Mucosa of descending colon (tissue), 3 donors: ENCODE results near the gene ISCA1. TPM values are rescaled to one million over a fixed set of nuclear protein-coding genes. Genes with fewer than 3 reads are reported as not detected.

Experiments
- ATAC-seq: fragments of 200-7000 bp; cut with Tn5 transposase; one replicate; pipeline ENCODE4 v1.9.1; 2020; ENCODE audit warnings: mild to moderate bottlenecking, moderate library complexity
- DNase-seq, 3 donors: peaks; one replicate each; pipeline ENCODE4 v3.0.0-alpha.2; 2020
- H3K36me3 ChIP-seq: fragments of 200-600 bp; one replicate; pipeline ENCODE4 v1.8.0; 2021; ENCODE audit warnings: low read depth, mild to moderate bottlenecking
- H3K4me1 ChIP-seq: fragments of 200-600 bp; one replicate; pipeline ENCODE4 v1.8.0; 2021; ENCODE audit warnings: low read depth, mild to moderate bottlenecking
- H3K4me3 ChIP-seq: fragments of 200-600 bp; one replicate; pipeline ENCODE4 v1.8.0; 2021; ENCODE audit warnings: mild to moderate bottlenecking
- H3K9me3 ChIP-seq: fragments of 200-600 bp; one replicate; pipeline ENCODE4 v1.8.0; 2021; ENCODE audit warnings: mild to moderate bottlenecking
- CTCF ChIP-seq: fragments of 200-600 bp; IDR thresholded peaks from one replicate; pipeline ENCODE4 v1.8.0; 2022; ENCODE audit warnings: antibody characterized with exemption, mild to moderate bottlenecking
- intact Hi-C, 2 donors: fragments of 100-400 bp; cut with DNase I in 1 of 2; cut with micrococcal nuclease in 1 of 2; formaldehyde crosslinking; loops; one replicate each; pipeline versions ENCODE4 v1.11.0 to v1.11.1; 2022; cut with DNase I, micrococcal nuclease
- long read RNA-seq, 2 donors: library from polyadenylated mRNA; unstranded; transcript quantifications; one replicate each; pipeline ENCODE4 v2.0.0, GENCODE V29; 2019 to 2021
- total RNA-seq, 3 donors: library from RNA; stranded (reverse); fragmentation: NEBNext Ultra II Directional in 2 of 3; extraction: Animal tissue kit (Norgen Biotek cat#: 25700) in 2 of 3; gene quantifications; one replicate each; pipeline versions ENCODE4 v1.2.1 to v1.2.4, GENCODE V29; 2021 to 2023
- donor health status: DM: no; HTN: no; CAD: no; lungs with moderate emphysema.
- donor health status: DM: no; HTN: no; CAD: no.
- donor health status: DM: no; HTN: yes; CAD: no.

ISCA1 gene
- 10 to 100 TPM; 24.1 to 36.6 (median 31.4) TPM for total RNA-seq
- long read RNA-seq, donor 1, transcript ISCA1-203 (4 exons, 1,958 nt) = major isoform, 57 of 62 reads
- long read RNA-seq, donor 1, partial matches to known transcripts = 1 of 62 reads
- long read RNA-seq, donor 1, other reads (novel, unspliced or antisense) = 2 of 62 reads
- long read RNA-seq, donor 2, transcript ISCA1-203 (4 exons, 1,958 nt) = major isoform, 20 of 28 reads
- long read RNA-seq, donor 2, partial matches to known transcripts = 0 of 28 reads
- long read RNA-seq, donor 2, other reads (novel, unspliced or antisense) = 8 of 28 reads

DNA sequence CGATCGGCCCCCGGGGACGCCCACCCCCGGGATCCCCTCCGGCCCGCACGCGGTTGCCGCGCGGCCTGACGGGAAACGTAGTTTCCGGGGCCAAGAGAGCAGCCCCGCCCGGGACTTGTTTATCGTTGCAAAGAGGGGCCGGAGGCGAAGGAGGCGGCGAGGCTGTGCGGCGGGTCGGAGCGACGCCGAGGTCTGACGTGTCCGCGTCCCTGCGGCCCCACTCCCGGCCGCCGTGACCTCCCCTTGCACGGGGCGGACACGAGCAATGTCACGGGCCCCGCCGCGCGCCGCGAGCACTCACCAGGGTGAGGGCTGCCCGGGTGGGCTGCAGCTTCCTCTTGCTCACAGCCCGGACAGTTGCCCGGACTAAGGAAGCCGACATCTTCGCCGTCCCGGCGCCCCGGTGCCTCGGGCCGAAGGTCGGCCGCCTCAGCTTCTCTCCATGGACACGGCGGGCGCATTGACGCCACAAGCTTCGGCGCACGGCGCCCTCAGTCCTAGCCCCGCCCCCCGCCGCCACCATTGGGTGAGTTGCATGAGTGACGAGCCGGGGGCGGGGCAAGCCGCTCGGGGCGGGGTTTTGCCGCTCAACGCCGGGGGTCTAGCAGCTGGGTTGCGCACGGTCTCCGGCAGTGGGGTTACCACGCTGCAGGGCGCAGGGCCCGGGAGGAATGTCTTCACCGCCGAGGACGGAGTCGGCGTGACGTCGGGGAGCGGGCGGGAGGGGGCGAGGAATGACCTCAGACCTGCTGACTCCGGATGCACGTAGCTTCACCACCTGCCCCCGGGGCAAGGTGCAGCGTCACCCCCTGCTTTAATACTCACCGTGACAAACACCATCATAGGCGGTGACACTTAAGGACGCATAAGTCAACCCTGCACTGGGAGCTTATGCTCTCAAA is at the start of gene ISCA1:
Gene ISCA1, minus strand, starts transcription at position 462 of the 902 bp plus-strand sequence. Its CDS starts 80 bp downstream, at position 382.
- intact Hi-C loops = loop anchor here in 1 of 2 donors (5.0 kb wide), 1 partner anchor 80 kb away; no protein-coding TSS in a partner anchor
- ATAC-seq = peak; percentile 97
- Histone ChIP-seq H3K9me3 (no peaks in the 10 kb centered on the region), H3K4me1 (peaks cover 16% of the 10 kb centered on the region), H3K4me3 (peak within 1 kb of the TSS; percentile 46), H3K36me3 (no peaks in the 10 kb centered on the region)
- no peak for TF ChIP-seq CTCF
- peak; percentile 98 to 99 (median 99) for DNase-seq

- ATAC-seq (no peak), DNase-seq (no peak)
- no peaks in the 10 kb centered on the region for H3K4me1 ChIP-seq
- H3K4me3 ChIP-seq = no peak overlapping the region
- no peaks in the 10 kb centered on the region for H3K9me3 ChIP-seq
- intact Hi-C loops = no loop called here
- TF ChIP-seq CTCF = no peak
- peaks cover 6% of the 10 kb centered on the region for H3K36me3 ChIP-seq
Measured at GRCh38 chr9:86330186-86330585, 47.8 kb upstream of the ISCA1 start.

- Histone ChIP-seq H3K9me3 (no peaks in the 10 kb centered on the region), H3K36me3 (peaks cover 11% of the 10 kb centered on the region), H3K4me3 (no peak overlapping the region), H3K4me1 (no peaks in the 10 kb centered on the region)
- ATAC-seq (no peak), DNase-seq (no peak)
- TF ChIP-seq CTCF = no peak
- intact Hi-C loops = no loop called here
Measured at GRCh38 chr9:86329649-86330048, 47.3 kb upstream of the ISCA1 start.

- intact Hi-C loops = no loop called here
- DNase-seq (no peak), ATAC-seq (no peak)
- Histone ChIP-seq H3K36me3 (peaks cover 22% of the 10 kb centered on the region), H3K4me3 (no peak overlapping the region), H3K9me3 (no peaks in the 10 kb centered on the region), H3K4me1 (no peaks in the 10 kb centered on the region)
- TF ChIP-seq CTCF = no peak
Measured at GRCh38 chr9:86328156-86328555, 45.8 kb upstream of the ISCA1 start.

- H3K4me1 ChIP-seq = no peaks in the 10 kb centered on the region
- intact Hi-C loops = no loop called here
- no peak for TF ChIP-seq CTCF
- no peak for ATAC-seq
- peaks cover 27% of the 10 kb centered on the region for H3K36me3 ChIP-seq
- no peaks in the 10 kb centered on the region for H3K9me3 ChIP-seq
- no peak for DNase-seq
- no peak overlapping the region for H3K4me3 ChIP-seq
Measured at GRCh38 chr9:86326536-86326935, 44.2 kb upstream of the ISCA1 start.
